Left ventricle myocardium inferior (tissue), 1 donor: ENCODE measurements around the gene WDR86. TPM values are rescaled to one million over a fixed set of nuclear protein-coding genes. Genes with fewer than 3 reads are reported as not detected.

Experiments used
- DNase-seq: peaks from one replicate; pipeline ENCODE4 v3.0.0-alpha.2; 2020
- H3K27ac ChIP-seq: fragments of 200-600 bp; replicated peaks from 2 replicates; pipeline ENCODE4 v1.8.0; 2021
- H3K27me3 ChIP-seq: fragments of 200-600 bp; 2 replicates; pipeline ENCODE4 v1.8.0; 2021; ENCODE audit warnings: low read depth
- H3K36me3 ChIP-seq: fragments of 200-600 bp; 2 replicates; pipeline ENCODE4 v1.8.0; 2021
- H3K4me1 ChIP-seq: fragments of 200-600 bp; 2 replicates; pipeline ENCODE4 v1.8.0; 2021
- H3K4me3 ChIP-seq: fragments of 200-600 bp; 2 replicates; pipeline ENCODE4 v1.8.0; 2021; ENCODE audit warnings: mild to moderate bottlenecking, moderate library complexity
- H3K9me3 ChIP-seq: fragments of 200-600 bp; replicated peaks from 2 replicates; pipeline ENCODE4 v1.8.0; 2021
- intact Hi-C: fragments of 100-400 bp; cut with micrococcal nuclease; formaldehyde crosslinking; loops from one replicate; pipeline ENCODE4 v1.11.0; 2022
- total RNA-seq: library from RNA; stranded (reverse); fragmentation: NEBNext Ultra II Directional; extraction: Animal tissue kit (Norgen Biotek cat#: 25700); gene quantifications from one replicate; pipeline ENCODE4 v1.2.1, GENCODE V29; 2021
- TF ChIP-seq, protein P1 (sequence below): fragments of 200-600 bp; IDR thresholded peaks from 2 replicates; pipeline ENCODE4 v1.8.0; 2021; ENCODE audit warnings: antibody characterized with exemption, mild to moderate bottlenecking, borderline replicate concordance
- donor health status: DM: no; HTN: yes; CAD: no; lungs with severe emphysema.

Gene WDR86
- total RNA-seq, 1 donor from 2014 or later, result 0.16 TPM

DNA sequence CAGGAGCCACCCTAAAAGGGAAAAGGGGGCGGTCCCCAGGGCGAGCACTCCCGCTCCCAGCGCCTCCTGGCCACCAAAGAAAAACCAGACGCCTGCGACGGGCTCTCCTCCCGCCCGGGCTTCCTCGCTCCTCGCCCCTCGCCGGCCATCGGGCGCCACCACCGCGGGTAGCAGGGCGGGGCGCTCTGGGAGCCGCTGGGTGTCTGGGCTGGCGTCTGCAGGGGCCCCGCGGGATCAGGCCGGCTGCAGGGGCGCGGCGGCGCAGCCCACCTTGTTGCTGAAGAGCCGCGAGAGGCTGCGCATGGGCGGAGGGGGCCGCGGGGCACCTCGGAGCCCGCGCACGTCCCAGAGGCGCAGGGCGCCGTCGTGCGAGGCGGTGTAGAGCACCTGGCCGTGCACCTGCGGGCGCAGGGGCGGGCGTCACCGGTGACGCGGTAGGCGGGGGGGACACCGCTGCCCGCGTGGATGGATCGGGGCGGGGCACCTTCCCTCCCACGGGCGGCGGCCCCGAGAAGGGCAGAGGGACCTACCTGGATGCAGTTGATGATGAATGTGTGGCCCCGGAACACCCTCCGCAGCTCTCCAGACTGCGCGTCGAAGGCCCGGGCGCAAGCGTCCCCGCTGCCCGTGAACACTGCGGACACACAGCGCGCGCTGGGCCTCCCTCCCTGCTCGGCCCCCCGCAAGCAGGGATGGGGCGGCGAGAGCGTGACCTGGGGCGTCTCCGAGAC, 28.3 kb downstream of the WDR86 start:
- TF ChIP-seq, protein P1, sequence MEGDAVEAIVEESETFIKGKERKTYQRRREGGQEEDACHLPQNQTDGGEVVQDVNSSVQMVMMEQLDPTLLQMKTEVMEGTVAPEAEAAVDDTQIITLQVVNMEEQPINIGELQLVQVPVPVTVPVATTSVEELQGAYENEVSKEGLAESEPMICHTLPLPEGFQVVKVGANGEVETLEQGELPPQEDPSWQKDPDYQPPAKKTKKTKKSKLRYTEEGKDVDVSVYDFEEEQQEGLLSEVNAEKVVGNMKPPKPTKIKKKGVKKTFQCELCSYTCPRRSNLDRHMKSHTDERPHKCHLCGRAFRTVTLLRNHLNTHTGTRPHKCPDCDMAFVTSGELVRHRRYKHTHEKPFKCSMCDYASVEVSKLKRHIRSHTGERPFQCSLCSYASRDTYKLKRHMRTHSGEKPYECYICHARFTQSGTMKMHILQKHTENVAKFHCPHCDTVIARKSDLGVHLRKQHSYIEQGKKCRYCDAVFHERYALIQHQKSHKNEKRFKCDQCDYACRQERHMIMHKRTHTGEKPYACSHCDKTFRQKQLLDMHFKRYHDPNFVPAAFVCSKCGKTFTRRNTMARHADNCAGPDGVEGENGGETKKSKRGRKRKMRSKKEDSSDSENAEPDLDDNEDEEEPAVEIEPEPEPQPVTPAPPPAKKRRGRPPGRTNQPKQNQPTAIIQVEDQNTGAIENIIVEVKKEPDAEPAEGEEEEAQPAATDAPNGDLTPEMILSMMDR, result no peak
- intact Hi-C loops, result no loop called here
- no peak overlapping the region for H3K27ac ChIP-seq

DNA sequence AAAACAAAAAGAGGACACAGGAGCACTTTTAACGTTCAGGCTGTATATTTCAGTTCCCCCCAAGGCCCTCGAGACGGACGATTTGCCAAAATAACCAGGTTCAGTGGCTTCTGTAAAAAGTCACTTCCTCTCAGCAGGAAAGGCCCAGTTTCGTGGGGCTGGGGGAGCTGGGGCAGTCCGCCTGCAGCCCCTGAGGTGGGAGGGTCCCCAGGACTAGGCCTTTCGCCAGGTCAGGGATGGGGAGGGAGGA, 28.8 kb downstream of the WDR86 start:
- Histone ChIP-seq H3K4me1 (peaks cover 17% of the 10 kb centered on the region), H3K4me3 (peak overlapping the region; percentile 61), H3K9me3 (no peaks in the 10 kb centered on the region), H3K27me3 (peaks cover 45% of the 10 kb centered on the region), H3K27ac (no peak overlapping the region), H3K36me3 (peaks cover 28% of the 10 kb centered on the region)
- TF ChIP-seq, protein P1, result no peak
- intact Hi-C loops, result no loop called here
- no peak for DNase-seq

More for the DNA sequence above, 28.3 kb downstream of the WDR86 start:
- Histone ChIP-seq H3K4me3 (peak overlapping the region; percentile 61), H3K36me3 (peaks cover 23% of the 10 kb centered on the region), H3K9me3 (no peaks in the 10 kb centered on the region), H3K4me1 (peaks cover 17% of the 10 kb centered on the region), H3K27me3 (peaks cover 47% of the 10 kb centered on the region)
- no peak for DNase-seq

DNA sequence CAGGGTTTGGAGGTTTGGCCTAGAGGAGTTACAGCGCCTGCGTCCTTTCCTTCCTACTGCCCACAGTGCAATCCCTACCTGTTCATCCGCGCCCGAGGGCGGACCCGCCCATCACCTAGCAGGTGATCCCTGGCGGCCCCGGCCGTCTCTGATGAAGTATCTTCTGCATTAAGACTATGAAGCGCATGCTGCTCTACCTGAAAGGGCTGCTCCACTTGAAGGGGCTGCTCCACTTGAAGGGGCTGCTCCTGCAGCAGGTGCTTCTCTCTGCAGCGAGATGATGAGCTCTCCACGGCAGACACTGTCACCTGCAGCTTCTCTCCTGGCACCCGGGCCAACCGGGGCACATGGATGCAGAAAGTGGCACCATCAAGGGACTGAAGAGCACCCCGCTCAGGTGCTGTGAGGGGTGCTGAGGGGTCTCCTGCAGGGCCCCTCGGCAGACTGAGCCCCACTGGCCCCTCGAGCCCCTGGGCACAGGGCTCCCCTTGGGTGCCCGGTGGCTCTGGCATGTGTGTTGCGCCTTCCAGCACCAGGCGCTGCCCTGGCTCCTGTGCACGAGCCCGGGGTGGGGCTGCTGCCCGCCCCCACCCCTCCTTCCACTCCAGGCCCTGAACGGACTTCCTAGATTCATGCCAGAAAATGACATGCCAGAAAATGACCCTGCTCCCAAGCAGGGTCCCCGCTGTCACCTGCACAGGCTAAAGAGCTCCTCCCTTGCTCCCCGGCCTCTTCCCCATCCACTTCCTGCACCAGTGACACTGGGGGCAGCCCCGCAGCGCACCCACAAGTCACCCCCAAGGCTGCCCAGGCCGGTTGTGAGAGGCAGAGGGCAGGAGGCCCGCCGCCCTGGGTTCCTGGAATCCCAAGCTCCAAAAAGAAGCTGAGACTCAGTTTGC, 29.4 kb downstream of the WDR86 start:
- H3K4me1 ChIP-seq, result peaks cover 17% of the 10 kb centered on the region
- TF ChIP-seq, protein P1, result no peak
- peaks cover 39% of the 10 kb centered on the region for H3K27me3 ChIP-seq
- no peak for DNase-seq
- H3K9me3 ChIP-seq, result no peaks in the 10 kb centered on the region
- H3K36me3 ChIP-seq, result peaks cover 34% of the 10 kb centered on the region
- H3K27ac ChIP-seq, result no peak overlapping the region
- intact Hi-C loops, result no loop called here
- H3K4me3 ChIP-seq, result no peak overlapping the region

DNA sequence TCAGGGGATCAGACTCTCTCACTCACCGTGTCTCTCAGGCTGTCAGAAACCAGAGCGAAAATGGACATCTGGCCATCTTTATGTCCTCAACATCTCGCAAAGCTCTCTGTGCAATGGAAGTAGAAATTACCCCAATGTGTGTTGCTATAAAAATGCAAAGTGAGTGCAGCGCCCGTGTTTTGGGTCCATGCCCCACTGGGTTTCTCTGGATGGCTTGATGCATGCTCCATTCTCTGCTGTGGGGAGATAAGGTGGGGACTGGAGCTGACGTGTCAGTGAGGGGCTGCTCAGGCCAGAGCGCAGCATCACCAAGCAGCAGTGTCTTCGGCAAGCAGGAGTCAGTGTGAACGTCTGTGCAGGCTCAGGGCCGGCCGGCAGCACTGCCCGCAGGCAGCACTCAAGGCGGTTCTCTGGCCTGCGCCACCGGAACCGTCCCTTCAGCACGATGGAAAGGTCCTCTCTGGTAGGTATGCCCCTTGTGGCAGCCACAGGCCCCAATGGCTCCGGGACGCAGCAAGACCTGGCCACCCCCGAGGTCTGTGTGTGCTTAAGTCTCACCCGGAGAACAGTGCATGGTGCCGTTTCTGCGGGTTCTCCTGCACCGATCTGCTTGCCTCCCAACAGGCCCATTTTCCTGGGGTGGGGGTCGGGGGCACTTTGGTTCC, 30.2 kb downstream of the WDR86 start:
- no peaks in the 10 kb centered on the region for H3K9me3 ChIP-seq
- intact Hi-C loops, result no loop called here
- no peak for DNase-seq
- H3K27ac ChIP-seq, result no peak overlapping the region
- TF ChIP-seq, protein P1, result no peak
- no peak overlapping the region for H3K4me3 ChIP-seq
- peaks cover 17% of the 10 kb centered on the region for H3K4me1 ChIP-seq
- peaks cover 42% of the 10 kb centered on the region for H3K36me3 ChIP-seq
- H3K27me3 ChIP-seq, result peaks cover 32% of the 10 kb centered on the region

DNA sequence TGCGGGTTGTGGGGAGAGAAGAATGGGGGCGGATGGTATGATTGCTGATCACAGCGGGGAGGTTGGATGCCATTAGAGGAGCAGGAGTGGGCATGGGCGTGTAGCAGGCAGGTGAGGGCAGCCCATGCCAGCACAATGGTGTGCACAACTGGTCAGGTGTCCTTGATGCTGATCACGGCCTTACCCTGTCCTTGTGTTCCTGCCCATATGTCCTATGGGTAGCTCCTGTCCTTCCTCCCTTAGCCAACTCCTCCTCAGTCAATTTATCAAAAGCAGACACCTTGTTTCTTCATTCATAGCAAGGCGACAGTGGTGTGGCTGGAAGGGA, 30.7 kb downstream of the WDR86 start:
- Histone ChIP-seq H3K4me1 (peaks cover 17% of the 10 kb centered on the region), H3K9me3 (no peaks in the 10 kb centered on the region), H3K4me3 (no peak overlapping the region), H3K27ac (no peak overlapping the region), H3K36me3 (peaks cover 47% of the 10 kb centered on the region), H3K27me3 (peaks cover 26% of the 10 kb centered on the region)
- intact Hi-C loops, result no loop called here
- DNase-seq, result no peak
- TF ChIP-seq, protein P1, result no peak
